HG03558 (cell line): ENCODE measurements around the gene EEF2KMT.
"Not testable (repeated sequence)": the region's sequence is repeated elsewhere in the genome, so short reads cannot be mapped to it uniquely, and the experiment has no call there.

Source experiments
- ATAC-seq: cut with Tn5 transposase; IDR thresholded peaks from one replicate; pipeline ENCODE4 v1.9.1; 2021; ENCODE audit warnings: moderate number of reproducible peaks; ENCODE audit not compliant: unreplicated experiment; ENCODE audit errors: extremely low read depth

EEF2KMT gene

GRCh38 chr16:5045499-5046115 is 52.0 kb downstream of the EEF2KMT start:
- ATAC-seq, result no peak

- not testable (repeated sequence) for ATAC-seq
Observed at GRCh38 chr16:5044581-5044980, 53.0 kb downstream of the EEF2KMT start.

- ATAC-seq, result no peak
Observed at GRCh38 chr16:5044011-5044540, 53.5 kb downstream of the EEF2KMT start.

GRCh38 chr16:5042574-5043171 is 54.9 kb downstream of the EEF2KMT start:
- no peak for ATAC-seq

GRCh38 chr16:5041600-5042133 is 55.9 kb downstream of the EEF2KMT start:
- peak; percentile 57 for ATAC-seq

- no peak for ATAC-seq
Observed at GRCh38 chr16:5040451-5040850, 57.1 kb downstream of the EEF2KMT start.

GRCh38 chr16:5036228-5037156 is 61.1 kb downstream of the EEF2KMT start:
- ATAC-seq, result no peak

- no peak for ATAC-seq
Observed at GRCh38 chr16:5035909-5036227, 61.7 kb downstream of the EEF2KMT start.
